DMS114 treated with DMSO at 0.1 percent for 48 hours (cell line): Measurements from ENCODE around the gene FAM120AOS.

Experiments
- DNase-seq: peaks from one replicate; lab custom pipeline; 2025; ENCODE audit not compliant: unreplicated experiment; lab: John Stamatoyannopoulos, UW

The FAM120AOS gene

DNA sequence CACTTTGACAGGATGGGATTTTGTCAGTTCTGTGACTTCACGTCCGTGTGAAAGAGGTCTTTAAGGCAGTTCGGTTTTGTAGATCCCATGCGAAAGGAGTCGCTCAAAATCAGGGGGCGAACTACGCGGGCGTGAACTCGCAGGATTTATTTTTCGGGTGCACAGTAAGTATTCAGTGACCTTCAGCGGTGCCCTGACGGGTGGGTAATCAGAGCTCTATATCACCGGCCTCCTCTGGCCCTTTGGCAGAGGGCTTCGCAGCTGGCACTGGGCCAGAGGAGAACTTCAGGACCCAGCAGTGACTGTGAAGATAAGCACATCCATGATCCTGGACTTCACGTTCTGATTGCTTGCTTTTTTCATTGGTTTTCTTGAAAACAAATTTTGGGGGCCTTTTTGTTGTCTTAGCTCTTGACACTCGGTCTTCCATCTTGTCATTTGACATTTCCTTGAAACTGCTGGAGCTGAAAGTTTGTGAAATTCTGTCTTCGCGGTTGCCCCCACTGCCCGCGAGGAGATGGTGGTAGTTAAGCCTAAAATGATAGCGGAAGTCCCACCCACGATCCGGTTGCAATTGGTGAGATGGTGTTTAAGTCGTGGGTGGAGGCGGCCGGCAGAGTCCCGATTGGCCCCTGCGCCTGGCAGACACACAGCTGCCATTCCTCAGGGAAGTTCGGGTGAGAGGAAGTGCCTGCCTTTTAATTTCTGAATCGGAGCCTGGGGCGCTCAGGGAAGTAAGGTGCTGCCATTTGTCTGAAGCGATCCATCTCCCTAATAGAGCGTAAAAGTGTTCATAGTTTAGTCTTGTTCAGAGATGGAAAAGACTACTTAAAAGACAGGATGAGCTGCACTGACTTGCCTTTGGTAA is at the start of gene FAM120AOS:
Gene FAM120AOS, minus strand, starts transcription at position 535 of the 868 bp plus-strand sequence. CDS start 872 bp downstream, outside the sequence.
- DNase-seq = peak; percentile 87

DNA sequence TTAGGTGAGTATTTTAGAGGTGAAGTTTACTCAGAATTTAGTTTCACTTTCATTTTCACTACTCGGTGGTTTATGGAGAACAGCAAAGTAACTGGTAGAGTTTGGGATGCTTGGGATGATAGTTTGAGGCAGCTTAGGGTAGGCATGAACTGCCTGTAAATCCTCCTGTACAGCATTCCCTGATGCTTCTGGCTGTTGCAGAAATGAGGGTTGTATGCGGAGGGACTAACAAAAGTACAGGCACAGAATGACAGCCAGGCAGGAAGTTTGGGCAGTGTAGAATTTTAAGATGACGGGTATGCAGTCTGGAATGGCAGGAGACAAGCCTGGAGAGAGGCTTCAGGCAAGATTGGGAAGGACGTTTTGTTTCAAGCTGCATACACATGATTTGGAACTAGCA is 48.0 kb upstream of the FAM120AOS start:
- DNase-seq = no peak

DNA sequence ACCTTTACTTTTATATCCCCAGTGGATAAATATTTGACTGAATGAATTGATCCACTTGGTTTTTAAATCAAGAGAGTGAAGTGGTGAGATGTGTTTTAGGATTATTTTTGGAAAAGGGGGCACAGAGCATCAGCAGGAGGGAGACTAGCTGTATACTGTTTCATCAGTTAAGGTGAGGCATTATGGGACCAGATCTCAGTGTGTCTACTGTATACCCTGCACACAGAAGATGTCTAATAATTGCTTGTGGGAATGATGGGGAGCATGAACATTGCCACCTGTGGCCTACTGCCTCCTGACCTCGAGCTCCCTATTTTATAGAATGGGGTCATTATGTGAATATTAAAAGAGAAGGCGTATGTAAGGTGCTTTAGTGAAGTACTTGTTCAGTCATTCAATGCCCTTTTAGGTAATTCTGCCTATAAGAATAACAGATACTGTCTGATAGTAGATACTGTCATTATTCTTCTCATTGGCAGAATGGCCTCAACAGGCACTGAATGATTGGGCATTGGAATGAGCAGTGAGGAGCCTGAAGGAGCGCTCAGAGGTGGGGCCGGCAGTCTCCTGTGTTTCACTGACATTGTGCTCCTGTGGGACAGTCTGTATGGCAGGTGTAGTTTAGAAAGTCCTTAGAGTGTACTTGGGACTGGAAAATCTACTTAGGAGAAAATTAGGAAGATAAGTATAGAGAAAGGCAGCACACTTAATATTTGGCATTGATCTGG is 47.4 kb upstream of the FAM120AOS start:
- no peak for DNase-seq

DNA sequence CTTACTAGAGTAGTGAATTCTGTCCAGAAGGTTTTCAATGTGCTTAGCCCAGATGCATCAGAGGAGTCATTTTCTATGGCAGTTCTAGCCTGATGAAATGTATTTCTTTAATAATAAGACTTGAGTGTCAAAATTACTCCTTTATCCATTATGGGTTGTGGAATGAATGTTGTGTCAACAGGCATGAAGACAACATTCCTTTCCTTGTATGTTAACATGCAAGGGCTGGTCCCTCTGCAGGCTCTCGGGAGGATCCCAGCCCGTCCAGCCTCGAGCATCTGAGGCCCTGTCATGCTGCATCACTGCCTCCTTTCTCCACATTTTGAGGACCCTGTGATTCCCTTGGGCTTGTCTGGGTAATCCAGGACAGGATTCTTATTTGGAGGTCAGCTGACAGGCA is 42.9 kb upstream of the FAM120AOS start:
- DNase-seq = no peak

GRCh38 chr9:93493949-93494348 is 40.6 kb upstream of the FAM120AOS start:
- DNase-seq = no peak

- no peak for DNase-seq
These were observed 38.9 kb upstream of the FAM120AOS start for GRCh38 chr9:93492327-93492726.

DNA sequence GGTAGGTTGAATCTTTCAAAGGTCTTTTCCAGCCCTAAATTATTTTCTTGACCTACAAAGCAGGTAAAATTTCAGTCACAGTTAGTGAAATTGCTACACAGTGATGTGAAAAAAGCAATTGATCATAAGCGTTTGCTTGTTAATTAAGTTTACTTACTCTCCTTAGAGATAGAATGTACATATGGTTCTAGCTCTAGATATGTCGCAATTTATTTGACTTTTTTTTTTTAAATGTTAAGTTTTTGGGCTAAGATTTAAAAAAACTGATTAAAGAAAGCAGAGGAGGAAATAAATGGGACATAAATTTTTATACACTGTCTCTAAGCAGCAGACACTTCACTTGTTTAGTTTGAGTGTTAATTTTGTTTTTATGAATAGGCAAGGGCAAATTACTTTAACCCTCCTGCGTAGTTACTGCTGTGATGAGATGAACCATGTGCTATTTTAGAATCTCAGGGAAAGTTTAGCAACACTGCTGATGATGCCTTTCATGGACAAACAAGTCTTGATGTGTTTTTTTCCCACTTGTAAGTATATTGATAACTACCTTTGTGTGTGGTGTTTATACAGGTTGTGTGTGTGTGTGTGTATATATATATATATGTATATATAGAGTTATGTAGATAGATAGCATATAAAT is 38.3 kb upstream of the FAM120AOS start:
- no peak for DNase-seq

GRCh38 chr9:93488244-93488643 is 34.9 kb upstream of the FAM120AOS start:
- DNase-seq = no peak

GRCh38 chr9:93486268-93486667 is 32.9 kb upstream of the FAM120AOS start:
- DNase-seq = no peak

DNA sequence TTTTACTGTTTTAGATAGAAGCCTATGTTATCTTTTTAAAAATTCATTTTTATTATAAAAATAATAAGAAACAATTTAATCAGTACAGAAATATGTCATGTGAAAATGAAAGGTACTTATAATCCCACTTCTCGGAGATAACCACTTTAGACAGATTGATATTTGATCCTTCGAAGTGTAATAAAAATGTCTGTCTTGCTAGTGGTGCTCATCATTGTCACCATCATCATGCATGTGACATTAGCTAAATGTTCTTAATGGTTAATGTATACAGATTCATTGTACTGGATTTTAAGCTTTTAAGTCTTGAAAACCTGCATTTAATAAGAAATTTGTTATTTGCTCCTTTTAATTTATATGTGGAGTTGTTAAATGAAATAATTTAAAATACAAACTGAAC is 30.1 kb upstream of the FAM120AOS start:
- DNase-seq = no peak

GRCh38 chr9:93480728-93481324 is 27.4 kb upstream of the FAM120AOS start:
- no peak for DNase-seq

- no peak for DNase-seq
These were observed 26.9 kb upstream of the FAM120AOS start for GRCh38 chr9:93480262-93480661.

- no peak for DNase-seq
These were observed 26.3 kb upstream of the FAM120AOS start for GRCh38 chr9:93479726-93480125.

DNA sequence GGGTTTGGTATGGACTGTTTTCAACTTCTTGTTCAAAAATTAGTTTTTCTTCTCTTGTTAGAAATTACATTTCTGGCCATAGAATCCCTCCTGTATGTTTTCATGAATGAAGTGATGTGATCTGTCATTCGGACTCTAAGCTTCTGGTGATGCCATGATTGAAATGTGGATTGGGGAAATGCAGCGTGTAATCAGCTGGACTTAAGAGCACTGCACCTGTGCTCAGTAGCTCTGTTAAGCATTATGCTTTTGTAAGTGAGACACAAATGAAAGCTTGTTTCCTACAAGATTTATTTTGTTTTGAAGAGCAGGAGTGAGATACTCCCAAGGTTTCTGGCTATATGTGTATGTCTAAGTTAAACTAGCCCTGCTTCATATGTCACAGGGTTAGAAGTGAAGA is 24.0 kb upstream of the FAM120AOS start:
- no peak for DNase-seq

DNA sequence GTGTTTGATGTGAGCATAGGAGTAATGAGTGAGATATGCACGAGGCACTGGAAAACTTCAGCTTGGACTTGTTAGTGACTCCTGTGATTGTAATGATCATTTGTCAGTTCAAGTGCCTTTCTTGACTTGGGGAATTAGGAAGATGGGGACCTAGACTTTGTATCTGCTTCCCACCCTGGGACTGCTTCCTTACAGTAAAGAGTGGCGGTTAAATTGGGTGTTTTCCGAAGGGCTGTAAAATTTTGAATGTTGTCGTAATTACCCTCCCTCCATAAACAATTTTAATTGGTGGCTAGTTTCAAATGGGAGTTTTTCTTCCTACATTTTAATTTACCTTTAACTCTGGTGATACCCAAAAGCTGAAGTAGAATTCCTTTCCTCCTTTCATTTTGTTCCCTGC is 23.5 kb upstream of the FAM120AOS start:
- DNase-seq = no peak

GRCh38 chr9:93475856-93476255 is 22.5 kb upstream of the FAM120AOS start:
- no peak for DNase-seq

DNA sequence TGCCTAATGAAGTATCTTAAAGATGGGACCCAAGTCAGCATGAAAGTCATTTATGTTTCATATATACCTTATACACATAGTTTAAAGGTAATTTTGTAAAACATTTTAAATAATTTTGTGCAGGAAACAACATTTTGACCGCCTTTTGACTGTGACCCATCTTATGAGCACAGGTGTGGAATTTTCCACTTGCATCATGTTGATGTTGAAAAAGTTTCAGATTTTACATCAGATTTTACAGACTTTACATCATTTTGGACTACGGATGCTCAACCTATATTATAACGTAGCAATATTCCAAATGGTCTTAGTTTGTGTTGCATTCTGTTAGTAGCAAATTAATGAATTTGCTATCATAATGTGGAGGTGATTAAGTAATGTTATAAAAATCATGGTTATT is 21.7 kb upstream of the FAM120AOS start:
- no peak for DNase-seq

GRCh38 chr9:93473411-93473810 is 20.0 kb upstream of the FAM120AOS start:
- DNase-seq = no peak

GRCh38 chr9:93471124-93471523 is 17.7 kb upstream of the FAM120AOS start:
- DNase-seq = no peak

- DNase-seq = no peak
These were observed 17.0 kb upstream of the FAM120AOS start for GRCh38 chr9:93470391-93470790.

GRCh38 chr9:93468763-93469456 is 15.5 kb upstream of the FAM120AOS start:
- DNase-seq = no peak
